Measurements from ENCODE around the gene C22orf39.

GRCh38 chr22:19478045-19478900 lies 30.8 kb upstream of the C22orf39 start:
- TF ChIP-seq POU2F2 (IDR thresholded peaks at IDR 0.05; ENCODE audit: low read depth, low read length) (no peak), POLR2A (IDR thresholded peaks at IDR 0.05; ENCODE audit: low read depth, low read length) (no peak), TAF1 (IDR thresholded peaks at IDR 0.05; ENCODE audit: low read depth, low read length) (no peak), POLR2AphosphoS5 (IDR thresholded peaks at IDR 0.05; ENCODE audit: low read depth, low read length) (no peak), SPI1 (IDR thresholded peaks at IDR 0.05; ENCODE audit: low read depth, low read length) (no peak), PAX5 (IDR thresholded peaks at IDR 0.05; ENCODE audit: insufficient read depth, low read length, severe bottlenecking) (no peak)
